GM23338 (cell line): Measurements from ENCODE around the gene GPR42.

Experiments
- CREB1 ChIP-seq: fragments of 250-450 bp; sonication (Bioruptor Pico); IDR thresholded peaks from 2 replicates; pipeline ENCODE4 v1.5.0; 2020; ENCODE audit warnings: low read depth, mild to moderate bottlenecking, moderate library complexity
- CTCF ChIP-seq, 2 experiments: fragments of 200-600 bp in 1 of 2; sonication (generic) in 1 of 2; conservative IDR thresholded peaks; 2 replicates each; pipeline versions ENCODE4 v1.5.1 to v1.6.1; 2016 to 2017; ENCODE audit warnings: antibody characterized with exemption in 2 of 2, low read depth in 2 of 2, mild to moderate bottlenecking in 2 of 2, moderate library complexity in 1 of 2
- ETS1 ChIP-seq: IDR thresholded peaks from 2 replicates; pipeline ENCODE4 v1.6.1; 2016; ENCODE audit warnings: antibody characterized with exemption
- EZH2 ChIP-seq: fragments of 200-600 bp; sonication (generic); IDR thresholded peaks from one replicate; pipeline ENCODE4 v1.8.0; 2017; ENCODE audit warnings: antibody characterized with exemption, mild to moderate bottlenecking, low read depth; ENCODE audit not compliant: unreplicated experiment
- EZH2phosphoT487 ChIP-seq: fragments of 200-600 bp; sonication (generic); IDR thresholded peaks from one replicate; pipeline ENCODE4 v1.8.1; 2018; ENCODE audit warnings: antibody characterized with exemption; ENCODE audit not compliant: unreplicated experiment
- JUNB ChIP-seq: IDR thresholded peaks from one replicate; pipeline ENCODE4 v1.6.1; 2016; ENCODE audit warnings: antibody characterized with exemption; ENCODE audit not compliant: unreplicated experiment
- NANOG ChIP-seq: IDR thresholded peaks from 2 replicates; pipeline ENCODE4 v1.6.1; 2016; ENCODE audit warnings: antibody characterized with exemption, borderline replicate concordance
- POLR2AphosphoS5 ChIP-seq: IDR thresholded peaks from 2 replicates; pipeline ENCODE4 v1.6.1; 2016; ENCODE audit warnings: antibody characterized with exemption, low read depth
- REST ChIP-seq: IDR thresholded peaks from one replicate; pipeline ENCODE4 v1.6.1; 2018; ENCODE audit warnings: antibody characterized with exemption; ENCODE audit not compliant: unreplicated experiment

GRCh38 chr19:35421362-35421761 is 50.5 kb downstream of the GPR42 start:
- TF ChIP-seq POLR2AphosphoS5 (no peak), CTCF (conservative IDR thresholded peaks at IDR 0.05; ENCODE audit: low read depth in 2 of 2) (no peak), EZH2phosphoT487 (no peak), REST (no peak), JUNB (no peak), EZH2 (no peak), NANOG (no peak), ETS1 (no peak), CREB1 (no peak)
